GM18520 (cell line): Measurements from ENCODE around the gene TOR1A.

Experiments
- ATAC-seq: cut with Tn5 transposase; IDR thresholded peaks from one replicate; pipeline ENCODE4 v1.9.1; 2021; ENCODE audit not compliant: unreplicated experiment

Gene TOR1A

GRCh38 chr9:129823935-129824601 is at the start of gene TOR1A:
Gene TOR1A, minus strand, starts transcription at chr9:129824136. Its CDS starts 51 bp downstream, at chr9:129824085.
- ATAC-seq = peak; percentile 88

DNA sequence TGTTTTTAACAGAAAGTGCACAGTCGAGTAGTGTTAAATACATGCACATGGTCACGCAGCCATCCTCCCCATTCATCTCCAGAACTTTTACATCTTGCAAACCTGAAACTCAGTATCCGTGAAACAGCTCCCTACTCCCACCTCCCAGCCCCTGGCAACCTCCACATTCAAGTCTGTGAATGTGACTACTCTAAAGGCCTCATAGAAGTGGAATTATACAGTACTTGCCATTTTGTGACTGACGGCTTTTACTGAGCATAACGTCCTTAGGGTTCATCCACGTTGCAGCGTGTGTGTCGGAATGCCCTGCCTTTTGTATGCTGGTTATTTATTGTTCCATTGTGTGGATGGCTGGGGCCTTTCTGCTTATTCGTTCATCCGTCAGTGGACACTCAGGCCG is 47.1 kb upstream of the TOR1A start:
- no peak for ATAC-seq

- ATAC-seq = no peak
These were observed 45.9 kb upstream of the TOR1A start for GRCh38 chr9:129869585-129870501.

DNA sequence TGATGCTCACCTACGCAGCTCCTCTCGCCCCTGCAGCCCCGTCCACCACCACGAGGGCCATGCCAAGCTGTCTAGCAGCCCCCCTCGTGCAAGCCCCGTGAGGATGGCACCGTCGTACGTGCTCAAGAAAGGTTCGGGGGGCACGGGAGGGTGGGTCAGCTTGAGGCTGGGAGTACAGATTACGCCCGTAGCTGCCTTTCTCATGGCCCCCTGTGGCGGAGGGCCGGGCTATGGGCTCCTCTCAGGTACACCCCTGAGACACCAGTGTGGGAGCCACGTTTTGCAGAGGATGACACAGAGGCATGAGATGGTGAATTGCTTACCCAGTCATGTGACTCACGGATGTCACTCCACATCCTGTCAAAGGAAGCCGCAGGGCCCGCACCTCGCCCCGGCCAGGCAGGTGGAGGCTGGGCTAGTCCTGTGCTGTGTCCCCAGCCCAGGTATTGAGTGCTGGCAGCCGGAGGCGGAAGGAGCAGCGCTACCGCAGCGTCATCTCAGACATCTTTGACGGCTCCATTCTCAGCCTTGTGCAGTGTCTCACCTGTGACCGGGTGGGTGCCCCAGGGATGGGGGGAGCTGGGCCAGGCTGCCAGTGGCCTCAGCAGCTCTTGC is 45.0 kb upstream of the TOR1A start:
- ATAC-seq = no peak

- no peak for ATAC-seq
These were observed 44.3 kb upstream of the TOR1A start for GRCh38 chr9:129868023-129868871.

DNA sequence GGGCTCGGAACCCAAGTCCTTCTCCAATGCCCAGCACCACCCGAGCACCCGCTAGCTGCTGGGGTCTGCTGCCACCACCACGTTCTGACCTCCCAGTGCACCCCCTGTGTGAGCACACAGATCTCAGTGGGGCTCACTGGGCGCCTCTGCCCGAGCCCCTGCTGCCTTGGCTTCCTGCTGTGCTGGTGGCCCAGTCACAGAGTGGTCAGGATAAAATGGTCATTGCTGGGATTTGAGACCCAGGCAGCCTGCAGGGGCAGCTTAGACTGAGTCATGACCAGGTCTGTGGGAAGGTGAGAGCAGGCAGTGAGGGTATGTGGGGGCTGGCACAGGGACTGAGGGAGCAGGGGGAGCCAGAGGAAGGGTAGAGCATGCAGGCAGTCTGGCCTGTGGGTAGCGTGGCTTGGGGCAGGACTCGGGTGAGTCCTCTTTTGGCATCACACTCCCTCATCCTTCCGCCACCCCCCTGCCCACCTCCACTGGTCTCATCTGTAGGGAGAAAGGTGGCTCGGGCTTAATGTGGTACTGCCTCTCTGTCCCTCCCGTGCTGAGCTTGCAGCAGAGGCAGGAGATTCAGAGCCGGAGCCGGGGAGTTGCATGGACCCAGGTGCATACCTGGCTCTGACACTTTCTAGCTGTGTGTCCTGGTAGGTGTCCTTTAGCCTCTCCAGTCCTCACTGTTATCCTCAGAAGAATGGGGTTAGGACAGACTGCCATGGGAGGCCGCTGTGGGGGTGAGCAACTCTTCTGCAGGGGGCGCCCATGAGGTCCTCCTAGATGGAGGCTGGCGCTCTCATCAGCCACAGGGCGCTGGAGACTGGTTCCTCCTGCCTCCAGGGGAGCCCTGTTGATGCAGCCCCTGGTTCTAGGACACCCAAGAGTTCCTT is 43.4 kb upstream of the TOR1A start:
- no peak for ATAC-seq

GRCh38 chr9:129866394-129867135 is 42.6 kb upstream of the TOR1A start:
- no peak for ATAC-seq

GRCh38 chr9:129865668-129866320 is 41.9 kb upstream of the TOR1A start:
- ATAC-seq = no peak

DNA sequence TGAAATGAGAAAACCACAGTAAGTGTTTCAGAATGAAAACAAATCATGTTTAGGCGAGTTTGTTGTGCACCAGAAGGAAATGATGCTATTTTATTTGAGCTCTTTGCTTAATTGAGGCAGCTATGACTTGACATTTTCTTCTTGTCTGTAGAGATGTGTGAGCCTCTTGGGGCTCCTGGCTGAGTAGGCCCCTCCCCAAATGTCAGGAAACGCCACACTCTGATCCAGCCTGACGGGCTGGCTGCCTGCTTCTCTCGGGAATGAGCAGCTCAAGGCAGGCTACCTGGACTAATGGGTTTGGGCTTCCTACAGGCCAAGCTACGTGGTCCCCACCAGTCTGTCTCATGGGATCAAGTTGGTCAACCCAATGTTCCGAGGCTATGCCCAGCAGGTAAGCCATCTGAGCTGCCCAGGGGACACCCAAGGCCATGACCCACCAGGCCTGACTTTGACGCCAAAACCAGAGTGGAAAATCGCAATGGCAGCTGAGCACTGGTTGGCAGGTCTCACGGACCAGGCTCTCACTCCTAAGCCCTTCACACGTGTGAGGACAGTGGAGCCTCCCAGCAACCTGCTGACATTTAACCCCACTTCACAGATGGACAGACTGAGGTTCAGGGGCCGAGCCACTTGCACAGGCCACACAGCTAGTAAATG is 41.2 kb upstream of the TOR1A start:
- ATAC-seq = no peak

GRCh38 chr9:129863059-129863690 is 39.2 kb upstream of the TOR1A start:
- ATAC-seq = no peak

GRCh38 chr9:129861447-129861827 is 37.5 kb upstream of the TOR1A start:
- no peak for ATAC-seq

- no peak for ATAC-seq
These were observed 36.9 kb upstream of the TOR1A start for GRCh38 chr9:129860653-129861446.

DNA sequence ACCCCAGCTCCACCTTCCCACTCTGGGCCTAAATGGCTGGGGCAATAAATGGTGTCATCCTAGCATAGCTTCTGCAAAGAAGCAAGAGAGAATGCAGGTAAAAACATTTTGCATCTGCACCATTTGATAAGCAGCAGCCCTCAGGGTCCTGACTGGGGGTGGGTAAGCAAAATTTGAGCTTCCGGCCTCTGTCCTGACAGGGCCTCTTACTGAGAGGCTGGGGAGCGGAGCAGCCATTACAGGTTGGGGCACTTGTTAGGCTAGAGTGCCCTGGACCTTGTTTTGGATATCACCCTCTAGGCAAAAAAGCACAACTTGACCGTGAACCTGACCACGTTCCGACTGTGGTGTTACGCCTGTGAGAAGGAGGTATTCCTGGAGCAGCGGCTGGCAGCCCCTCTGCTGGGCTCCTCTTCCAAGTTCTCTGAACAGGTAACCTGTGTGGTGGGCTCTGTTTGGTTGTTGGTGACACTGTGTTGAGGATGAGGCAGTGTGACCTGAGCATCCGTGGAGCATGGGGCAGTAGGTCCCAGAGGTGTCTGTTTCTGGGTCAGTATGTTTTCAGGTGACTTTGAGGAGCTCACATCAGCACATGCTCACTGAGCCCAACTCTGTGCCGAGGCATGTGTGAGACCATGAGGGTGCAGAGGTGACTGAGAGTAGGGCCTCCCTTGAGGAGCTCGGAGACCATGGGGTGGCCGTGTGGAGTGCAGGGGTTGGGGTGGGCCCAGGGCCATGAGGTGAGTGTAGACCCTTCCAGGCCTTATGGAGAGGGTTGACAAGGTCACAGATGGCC is 34.4 kb upstream of the TOR1A start:
- ATAC-seq = no peak

GRCh38 chr9:129857207-129857606 is 33.3 kb upstream of the TOR1A start:
- ATAC-seq = no peak

DNA sequence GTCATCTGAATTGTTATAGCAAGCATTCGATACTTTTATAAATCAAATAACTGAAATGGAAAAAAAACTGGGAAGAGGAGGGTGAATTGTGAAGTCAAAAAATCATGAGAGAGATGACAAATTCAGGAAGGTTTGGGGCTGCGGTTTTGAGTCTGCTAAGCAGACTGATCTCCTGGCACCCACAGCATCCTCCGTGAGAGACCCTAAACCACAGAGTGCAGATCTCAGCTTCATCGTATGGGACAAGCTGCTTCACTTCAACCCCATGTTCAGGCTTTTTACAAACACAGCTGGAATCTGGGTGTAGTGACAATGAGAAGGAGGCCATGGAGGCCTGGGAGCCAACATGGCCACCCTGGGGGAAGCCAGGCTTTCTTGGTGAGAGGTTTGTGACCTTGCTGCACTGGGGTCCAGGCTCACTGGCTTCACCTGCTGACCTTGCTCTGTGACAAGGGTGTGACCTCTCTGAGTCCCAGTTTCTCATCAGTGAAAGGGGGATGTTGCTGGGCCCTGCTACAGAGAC is 30.7 kb upstream of the TOR1A start:
- ATAC-seq = no peak

DNA sequence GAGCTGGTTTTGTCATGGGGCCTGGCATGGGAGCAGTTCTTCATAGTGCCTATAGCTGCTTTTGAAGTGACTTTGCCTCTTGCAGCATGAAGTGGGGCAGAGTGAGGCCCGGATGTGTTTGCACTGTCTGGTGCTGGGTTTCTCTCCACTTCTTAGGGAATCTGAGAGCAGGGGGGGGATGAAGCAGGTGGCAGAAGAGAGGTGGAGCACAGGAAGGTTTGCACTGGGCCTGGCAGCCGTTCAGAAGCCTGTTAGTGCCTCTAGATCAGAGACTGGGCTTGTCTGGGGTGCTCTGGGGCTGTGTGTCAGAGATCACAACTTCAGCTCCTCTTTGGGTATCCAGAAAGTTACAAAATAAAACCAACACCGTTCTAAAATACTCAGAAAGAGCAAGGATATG is 29.7 kb upstream of the TOR1A start:
- no peak for ATAC-seq
